Measurements from ENCODE around the gene TSR2. TPM values are rescaled to one million over a fixed set of nuclear protein-coding genes. Genes with fewer than 3 reads are reported as not detected.
"Not testable (repeated sequence)": the region's sequence is repeated elsewhere in the genome, so short reads cannot be mapped to it uniquely, and the experiment has no call there.

The TSR2 gene
- total RNA-seq, 1 donor from 2014 or later: 31.4 TPM

- DNase-seq (ENCODE audit: low spot score): no peak
Observed at GRCh38 chrX:54470054-54470760, 30.0 kb downstream of the TSR2 start.

DNA sequence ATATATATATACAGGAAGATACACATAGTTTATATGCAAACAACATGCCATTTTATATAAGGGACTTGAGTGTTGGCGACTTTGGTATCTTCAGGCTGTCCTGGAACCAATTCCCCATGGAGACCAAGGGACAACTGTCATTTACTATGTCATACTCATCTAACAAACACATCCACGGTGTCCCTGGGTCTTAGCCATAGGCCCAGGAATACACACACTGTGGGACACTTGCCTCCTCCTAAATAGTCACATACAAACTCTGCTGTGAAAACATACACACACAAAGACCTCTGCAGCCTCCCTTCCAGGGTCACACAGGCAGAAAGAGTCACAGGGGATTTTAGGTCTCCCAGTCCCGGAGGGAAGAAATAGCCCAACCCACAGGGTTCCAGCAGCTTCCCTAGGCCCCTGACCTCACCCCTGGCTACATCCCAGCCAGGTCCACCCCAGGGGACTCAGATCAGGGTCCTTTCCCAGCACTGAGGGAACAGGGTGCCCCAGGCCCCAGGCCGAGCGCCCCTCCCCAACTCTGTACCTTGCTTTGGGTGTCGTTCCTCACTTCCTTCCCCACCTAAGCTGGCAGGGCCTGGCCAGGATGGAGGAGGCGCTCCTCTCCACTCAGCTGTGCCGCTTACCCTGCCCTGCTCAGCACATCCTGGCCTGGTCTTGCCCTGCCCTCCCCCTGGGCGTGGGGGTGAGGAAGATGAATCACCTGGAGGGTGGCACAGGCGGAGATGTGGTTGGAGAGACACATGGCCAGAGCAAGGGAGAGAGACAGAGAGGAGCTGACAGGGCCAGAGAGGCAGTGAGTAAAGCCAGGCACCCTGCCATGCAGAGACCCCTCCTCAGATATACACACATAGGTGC lies 34.0 kb downstream of the TSR2 start:
- no peak for DNase-seq (ENCODE audit: low spot score)

GRCh38 chrX:54479136-54480111 lies 39.2 kb downstream of the TSR2 start:
- DNase-seq (ENCODE audit: low spot score): no peak

- no peak for DNase-seq (ENCODE audit: low spot score)
Observed at GRCh38 chrX:54482839-54483593, 42.8 kb downstream of the TSR2 start.

DNA sequence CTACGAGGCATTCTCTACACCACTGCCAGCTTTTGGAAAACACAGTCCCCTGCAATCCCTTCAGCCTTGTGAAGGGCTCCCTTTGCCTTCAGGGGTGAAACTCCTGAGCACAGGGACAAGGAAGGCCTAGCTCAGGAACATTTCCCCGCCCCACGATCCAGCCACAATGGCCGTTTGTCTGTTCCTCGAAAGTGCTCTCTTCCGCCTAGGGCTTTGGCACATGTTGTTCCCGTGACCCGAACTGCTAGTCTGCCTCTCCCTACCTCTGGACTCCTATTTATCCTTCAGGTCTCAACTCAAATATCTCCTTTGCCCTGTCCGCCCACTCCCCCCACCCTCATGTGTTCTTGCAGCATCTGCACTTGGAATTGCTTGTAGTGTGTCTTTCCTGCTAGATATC lies 43.7 kb downstream of the TSR2 start:
- no peak for DNase-seq (ENCODE audit: low spot score)

GRCh38 chrX:54484666-54485065 lies 44.5 kb downstream of the TSR2 start:
- no peak for DNase-seq (ENCODE audit: low spot score)

GRCh38 chrX:54489819-54490218 lies 49.6 kb downstream of the TSR2 start:
- DNase-seq (ENCODE audit: low spot score): not testable (repeated sequence)

GRCh38 chrX:54492340-54492739 lies 52.1 kb downstream of the TSR2 start:
- DNase-seq (ENCODE audit: low spot score): no peak

- DNase-seq (ENCODE audit: low spot score): no peak
Observed at GRCh38 chrX:54494166-54494988, 54.2 kb downstream of the TSR2 start.

Other genes with a start within 250 kb of the TSR2 start
- gene WNK3, start 82.4 kb upstream of the TSR2 start, total RNA-seq: 1.2 TPM
- gene FGD1, start 55.8 kb downstream of the TSR2 start, total RNA-seq: 5.0 TPM
- 34.7 TPM for gene GNL3L, start 89.8 kb downstream of the TSR2 start, total RNA-seq